ENCODE data around the gene TRAPPC12.
"Not testable (repeated sequence)": the region's sequence is repeated elsewhere in the genome, so short reads cannot be mapped to it uniquely, and the experiment has no call there.

The TRAPPC12 gene

DNA sequence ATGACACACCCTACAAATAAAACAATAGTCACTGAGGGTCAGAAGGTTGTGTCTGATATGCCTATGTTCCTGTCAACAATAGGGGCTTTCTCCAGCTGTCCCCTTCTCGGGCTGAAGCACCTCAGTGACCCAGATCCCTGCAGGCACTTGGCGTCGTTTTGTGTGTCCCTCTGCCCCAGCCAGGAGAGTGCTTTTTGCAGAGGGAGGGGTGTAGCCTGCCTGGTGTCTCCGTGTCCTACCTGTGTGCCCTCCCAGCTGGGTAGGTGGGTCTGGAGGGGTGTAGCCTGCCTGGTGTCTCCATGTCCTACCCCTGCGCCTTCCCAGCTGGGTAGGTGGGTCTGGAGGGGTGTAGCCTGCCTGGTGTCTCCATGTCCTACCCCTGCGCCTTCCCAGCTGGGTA lies 74.5 kb downstream of the TRAPPC12 start:
- not testable (repeated sequence) for DNase-seq (ENCODE audit: low read depth)

DNA sequence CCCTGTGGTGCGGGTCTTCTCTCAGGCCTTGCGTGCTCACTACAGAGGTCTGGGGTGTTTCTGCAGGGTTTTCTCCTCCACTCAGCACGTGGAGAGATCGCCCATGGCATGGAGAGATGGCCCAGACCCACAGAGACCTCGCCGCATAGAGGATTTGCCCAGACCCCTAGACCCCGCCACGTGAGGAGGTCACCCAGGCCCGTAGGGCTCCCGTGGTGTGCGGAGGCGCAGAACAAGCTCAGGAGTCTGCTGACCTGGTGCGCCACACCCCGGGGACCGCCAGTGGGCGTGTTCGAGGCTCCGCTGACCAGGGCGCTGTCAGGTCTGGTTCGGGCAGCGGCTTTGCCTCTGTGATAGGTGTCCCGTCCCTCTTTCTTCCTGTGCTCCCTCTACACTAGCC lies 75.3 kb downstream of the TRAPPC12 start:
- no peak for DNase-seq (ENCODE audit: low read depth)

DNA sequence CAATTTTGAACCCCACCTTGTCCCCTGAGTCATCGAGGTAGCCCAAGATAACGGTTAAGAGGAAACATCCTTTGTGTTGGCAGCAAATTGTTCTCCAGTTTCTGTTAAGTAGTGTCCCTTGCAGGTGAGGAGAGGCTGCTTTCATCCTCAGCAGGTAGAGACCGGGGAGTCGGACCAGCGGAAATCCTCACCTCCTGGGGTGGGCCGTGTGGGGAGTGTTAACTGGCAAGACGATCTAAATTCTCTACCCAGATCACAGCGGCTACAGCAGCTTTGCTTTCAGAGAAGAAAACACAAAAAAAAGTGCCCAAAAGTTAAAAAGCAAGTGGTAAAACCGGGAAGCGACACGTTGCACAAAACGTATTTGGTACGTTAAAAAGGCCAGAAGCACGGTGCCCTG lies 76.6 kb downstream of the TRAPPC12 start:
- no peak for DNase-seq (ENCODE audit: low read depth)

DNA sequence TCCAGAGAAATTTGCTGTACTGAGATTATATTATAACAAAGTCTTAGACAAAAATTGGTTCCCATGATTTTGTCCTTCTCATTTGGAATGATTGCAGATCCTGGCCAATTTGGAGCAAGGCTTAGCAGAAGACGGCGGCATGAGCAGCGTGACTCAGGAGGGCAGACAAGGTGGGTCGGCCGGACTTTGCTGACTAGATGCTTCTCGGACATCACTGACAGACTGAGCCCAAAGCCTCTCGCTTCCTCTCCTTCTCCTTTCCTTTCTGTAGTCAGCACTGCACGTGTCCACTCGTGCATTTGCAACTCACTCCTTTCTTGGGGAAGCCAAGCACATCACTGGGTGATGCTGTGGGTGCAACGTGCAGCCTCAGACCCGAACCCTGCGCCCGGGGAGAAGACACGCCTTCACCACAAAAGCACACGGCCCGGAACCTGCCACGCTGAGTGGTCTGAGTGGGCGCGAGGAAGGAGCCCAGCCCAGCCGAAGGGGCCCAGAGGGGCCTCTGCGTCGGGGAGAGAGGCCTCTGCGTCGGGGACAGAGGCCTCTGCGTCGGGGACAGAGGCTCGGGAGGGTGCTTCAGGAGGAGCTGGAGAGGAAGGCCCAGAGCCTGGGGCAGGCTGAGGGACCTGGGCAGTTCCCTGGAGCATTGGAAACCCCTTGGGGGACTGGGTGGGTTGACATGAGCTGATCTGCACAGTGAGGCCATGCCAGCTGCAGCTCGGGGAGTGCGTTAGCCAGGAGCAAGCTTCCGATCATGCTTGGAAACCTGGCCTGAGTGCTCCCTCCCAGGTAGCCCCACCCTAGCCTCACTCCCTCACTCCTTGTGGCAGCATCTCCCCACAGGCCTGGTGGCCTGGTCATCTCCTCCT lies 78.3 kb downstream of the TRAPPC12 start:
- no peak for DNase-seq (ENCODE audit: low read depth)

DNA sequence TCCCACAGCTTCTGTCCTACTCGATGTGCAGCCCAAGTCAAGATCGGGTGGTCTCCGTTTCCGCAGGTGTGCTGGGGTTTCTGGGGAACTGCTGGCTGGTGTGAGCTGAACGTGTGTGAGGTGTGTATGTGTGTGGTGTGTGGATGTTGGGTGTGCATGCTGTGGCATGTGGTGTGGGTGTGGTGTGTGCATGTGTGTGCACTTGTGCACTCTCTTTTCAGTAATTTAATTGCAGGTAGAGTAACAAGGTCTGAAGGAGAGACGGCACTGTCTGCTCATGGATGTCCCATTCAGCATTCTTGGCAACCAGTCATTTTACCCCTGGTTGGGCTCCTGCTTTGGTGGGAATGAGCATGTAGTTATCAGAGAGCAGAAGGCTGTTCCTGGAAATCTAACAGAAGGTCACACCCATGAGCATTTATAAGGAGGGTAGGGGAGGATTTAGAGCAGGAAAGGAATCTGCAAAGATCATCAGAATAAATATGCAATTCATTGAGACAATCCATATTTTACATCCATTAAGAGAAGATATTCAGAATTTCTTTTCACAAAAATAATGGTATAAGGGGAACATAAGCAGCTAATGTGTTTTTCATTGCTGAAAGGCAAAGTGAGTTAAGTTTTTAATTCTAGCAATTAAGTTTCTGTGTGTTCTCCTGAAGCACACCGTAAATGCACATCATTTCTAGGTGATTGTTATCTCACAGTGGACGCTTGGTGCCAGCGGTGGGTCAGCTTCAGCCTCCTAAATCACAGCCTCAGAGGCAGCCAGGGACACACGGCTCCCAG lies 79.1 kb downstream of the TRAPPC12 start:
- DNase-seq (ENCODE audit: low read depth) = no peak

DNA sequence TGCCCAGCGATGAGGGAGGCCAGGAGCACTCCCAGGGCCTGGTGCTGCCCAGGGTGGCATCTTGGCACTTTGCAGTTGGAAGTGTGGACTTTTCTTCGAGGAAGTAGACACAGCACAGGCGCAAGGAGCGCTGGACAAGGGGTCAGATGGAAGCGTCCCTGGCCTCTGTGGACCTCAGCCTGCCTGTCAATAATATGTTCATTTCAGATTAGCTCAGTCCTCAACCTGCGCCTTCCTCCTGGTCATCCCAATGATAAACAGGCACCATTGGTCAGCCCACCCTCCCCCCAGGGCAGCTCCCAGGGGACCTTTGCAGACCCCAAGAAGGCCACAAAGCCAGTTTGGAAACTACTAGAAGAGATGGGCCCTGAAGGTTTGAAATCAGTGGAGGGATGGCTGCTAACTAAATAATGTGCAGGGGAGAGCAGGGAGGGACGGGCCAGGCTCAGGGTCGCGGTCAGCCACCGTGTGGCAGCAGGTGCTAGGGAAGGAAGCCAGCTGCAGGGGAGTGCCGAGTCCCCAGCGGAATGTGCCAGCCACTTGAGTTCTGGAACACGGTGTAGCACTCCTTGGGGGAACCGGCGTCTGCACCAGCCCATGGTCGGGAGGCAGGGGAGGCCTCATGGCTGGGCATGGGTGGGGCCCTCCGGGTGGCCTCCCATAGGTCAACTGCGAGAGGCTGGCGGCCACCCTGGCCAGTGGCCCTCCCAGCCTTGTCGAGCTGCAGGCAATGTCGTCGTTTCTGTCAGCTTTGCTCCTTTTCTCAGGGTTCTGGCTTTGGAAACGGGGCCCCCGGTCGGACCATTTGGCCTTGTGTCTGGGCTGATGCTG lies 79.9 kb downstream of the TRAPPC12 start:
- DNase-seq (ENCODE audit: low read depth) = no peak

DNA sequence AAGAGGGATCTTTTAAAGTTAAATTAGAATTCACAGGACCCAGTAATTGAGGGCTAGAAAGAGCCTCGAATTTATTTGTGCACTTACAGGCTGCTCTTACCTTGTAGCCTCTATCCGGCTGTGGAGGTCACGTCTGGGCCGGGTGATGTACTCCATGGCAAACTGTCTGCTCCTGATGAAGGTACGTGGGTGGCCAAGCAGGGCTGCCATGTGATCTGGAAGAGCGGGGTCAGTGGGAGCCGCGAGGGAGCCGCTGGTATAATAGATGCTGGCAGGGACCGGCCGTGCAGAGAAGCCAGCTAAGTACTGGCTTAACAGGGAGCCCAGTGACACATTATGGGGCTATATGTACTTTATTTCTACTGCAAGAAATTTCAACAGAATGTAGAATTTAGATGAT lies 80.7 kb downstream of the TRAPPC12 start:
- no peak for DNase-seq (ENCODE audit: low read depth)

DNA sequence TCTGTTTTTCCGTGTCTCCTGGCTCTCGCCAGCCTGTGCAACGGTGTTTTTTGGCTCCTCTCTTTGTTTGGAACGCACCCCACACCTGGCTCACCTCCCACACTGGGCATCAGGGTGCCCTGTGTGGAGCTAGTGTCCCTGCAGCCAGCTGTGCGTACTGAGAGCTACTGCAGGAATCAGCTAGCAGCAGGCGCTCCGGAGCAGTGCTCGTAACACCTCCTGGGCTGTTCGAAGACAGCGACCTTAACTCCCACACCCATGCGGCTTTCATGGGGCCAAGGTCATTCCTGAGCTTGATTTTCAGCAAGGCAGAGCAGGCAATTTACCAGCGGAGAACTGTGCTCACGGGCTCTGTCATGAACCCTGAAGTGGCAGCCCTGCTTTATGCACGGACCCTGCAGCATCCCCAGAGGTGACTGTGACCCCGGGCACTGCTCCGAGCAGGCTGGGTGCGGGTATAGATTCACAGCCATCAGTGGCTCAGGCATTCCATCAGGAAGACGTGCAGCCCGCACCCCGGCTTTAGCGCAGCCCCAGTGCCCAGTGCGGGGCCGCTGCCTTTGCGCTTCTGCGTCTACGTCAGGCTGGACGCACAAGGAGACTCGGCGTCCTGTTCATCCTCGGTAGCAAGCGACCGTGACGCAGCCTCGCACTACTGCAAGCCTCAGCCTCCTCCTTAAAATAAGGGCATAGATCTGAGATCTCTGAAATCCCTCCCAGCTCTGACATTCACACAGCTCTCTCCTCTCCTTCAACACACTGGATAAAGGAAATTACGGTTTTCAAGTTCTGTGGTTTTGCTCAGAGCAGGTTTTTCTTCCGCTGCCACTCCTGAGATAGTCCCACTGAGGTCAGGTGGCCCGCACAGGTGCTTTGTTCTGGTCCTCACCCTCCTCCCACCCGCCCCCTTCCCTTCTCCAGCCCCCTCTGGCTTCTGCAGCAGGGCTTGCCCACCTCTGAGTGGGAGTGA lies 81.6 kb downstream of the TRAPPC12 start:
- no peak for DNase-seq (ENCODE audit: low read depth)

DNA sequence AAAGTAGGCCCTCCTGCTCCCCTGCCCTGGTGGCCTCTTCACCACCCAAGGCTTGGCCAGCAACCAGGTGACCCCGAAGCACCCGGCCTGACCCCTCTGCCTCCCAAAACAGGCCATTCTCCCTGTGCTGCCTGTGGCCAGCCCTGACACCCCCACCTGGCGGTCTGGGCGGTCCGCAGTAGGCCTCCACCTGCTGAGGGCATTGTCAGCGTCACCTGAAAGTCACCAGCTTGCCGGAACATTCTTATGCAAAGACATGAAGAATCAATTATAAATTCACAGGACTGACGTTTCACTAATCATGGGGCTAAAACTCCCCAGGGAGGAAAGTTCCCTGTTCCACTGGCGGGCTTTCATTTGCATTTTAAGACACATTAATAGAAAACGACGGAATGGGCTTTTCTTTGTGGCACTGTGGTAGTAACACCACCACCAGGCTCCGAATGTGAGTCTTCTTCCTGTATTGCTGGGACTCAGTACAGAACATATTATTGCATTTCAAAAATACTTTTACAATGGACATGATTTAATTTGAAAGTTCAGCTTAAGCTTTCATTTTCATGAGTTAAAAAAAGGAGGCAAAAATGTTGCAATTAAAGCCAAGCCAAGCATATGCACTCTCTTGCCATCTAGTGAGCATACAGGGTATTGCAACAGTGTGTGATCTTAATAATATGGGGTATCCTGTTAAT lies 82.5 kb downstream of the TRAPPC12 start:
- no peak for DNase-seq (ENCODE audit: low read depth)

DNA sequence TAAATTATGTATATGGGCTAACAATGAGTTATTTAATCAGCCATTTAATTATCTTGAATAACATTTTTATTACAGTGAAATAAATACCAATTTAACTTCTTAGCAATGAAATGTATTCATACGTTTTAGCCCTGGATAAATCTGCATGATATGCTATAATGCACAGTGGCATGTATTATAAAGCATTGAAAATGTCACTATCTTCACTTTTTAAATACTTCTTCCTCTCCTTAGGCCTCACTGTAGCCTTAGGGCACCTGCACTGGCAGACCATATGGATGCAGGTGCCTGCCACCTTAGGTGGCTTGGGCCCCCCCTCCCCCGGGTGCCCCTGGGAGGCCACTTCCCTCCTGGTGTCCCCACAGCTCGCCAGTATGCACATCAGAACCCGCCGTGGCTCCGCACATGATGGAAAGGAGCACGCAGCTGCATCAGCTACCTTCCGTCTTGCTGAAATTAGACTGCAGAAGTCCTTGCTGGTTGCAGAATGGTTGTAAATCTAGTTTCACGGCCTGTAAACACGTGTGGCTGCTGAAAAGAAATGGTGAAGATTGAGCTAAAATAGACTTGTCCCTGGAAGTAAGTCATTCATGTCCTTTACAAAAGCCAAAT lies 83.1 kb downstream of the TRAPPC12 start:
- DNase-seq (ENCODE audit: low read depth) = no peak

DNA sequence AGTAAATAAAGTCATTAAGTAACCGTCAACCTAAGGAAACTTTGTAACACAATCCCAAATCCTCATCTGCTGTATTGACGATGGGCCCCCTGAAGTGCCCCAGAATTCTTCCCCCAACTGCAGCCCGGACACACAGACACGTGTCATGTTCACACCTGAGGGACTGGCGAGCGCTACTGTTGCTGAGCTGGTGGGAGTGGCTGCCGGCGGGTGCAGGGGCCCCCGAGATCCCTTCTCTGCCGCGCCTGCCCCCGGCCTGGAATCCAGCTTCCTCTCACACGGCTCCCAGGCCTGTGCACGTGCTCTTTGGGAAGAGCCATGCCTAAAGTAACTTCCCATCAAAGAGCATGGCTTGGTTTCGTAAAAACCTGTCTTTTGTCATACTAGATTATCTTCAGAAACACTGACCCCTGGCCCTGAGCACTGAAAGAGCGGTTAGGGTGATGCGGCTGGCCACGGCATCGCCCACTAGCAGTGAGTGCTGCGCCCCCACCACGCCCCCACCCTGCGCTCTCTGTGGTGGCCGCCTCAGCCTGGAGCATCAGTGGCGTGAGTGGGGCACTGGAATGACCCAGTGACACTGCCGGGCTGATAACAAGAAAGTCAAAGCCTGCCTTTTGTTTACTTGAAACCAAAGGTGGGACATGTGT lies 83.8 kb downstream of the TRAPPC12 start:
- no peak for DNase-seq (ENCODE audit: low read depth)

DNA sequence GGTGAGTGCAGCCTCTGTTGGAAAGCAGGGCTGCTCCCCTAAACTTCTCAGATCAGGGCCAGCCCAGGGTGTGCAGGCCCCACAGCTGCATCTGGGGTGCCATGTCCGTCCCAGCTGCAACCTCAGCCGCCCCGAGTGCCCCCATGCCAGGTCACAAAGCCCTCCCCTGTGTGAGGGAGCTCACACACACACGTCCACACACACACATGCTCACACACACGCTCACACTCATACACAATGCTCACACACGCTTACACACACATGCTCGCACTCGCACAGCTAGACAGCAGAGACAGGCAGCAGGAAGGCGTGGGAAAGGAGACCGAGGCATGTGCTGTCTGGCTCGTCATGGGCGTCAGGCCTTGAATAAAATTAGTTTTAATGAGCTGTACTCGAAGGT lies 84.5 kb downstream of the TRAPPC12 start:
- no peak for DNase-seq (ENCODE audit: low read depth)

DNA sequence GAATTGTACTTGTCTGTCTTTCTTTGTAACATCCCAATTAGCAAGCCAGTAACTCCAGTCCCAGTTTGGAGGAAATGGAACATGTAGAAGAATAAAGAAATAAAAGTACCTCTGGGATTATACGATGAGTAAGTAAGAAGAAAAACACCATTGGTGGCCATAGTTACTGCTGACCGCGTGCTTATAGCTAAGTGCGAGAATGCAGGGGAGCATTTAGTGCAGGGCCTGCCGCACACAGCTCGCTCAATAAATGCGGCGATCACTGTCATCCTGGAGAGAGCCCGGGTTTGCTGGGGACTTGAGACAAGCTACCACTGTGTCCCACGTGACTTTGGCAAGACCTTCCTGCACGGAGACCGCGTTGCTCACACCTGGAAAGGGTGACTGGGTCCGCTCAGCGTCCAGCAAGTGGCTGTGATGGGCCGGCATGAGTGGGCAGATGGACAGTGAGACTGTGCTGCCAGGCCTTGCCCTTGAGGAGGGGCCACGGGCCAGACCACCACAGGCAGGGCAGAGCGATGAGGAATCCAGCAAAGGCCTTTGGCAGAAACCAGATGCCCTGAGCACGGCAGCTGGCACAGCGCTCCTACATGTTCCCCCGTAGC lies 85.0 kb downstream of the TRAPPC12 start:
- DNase-seq (ENCODE audit: low read depth) = no peak

DNA sequence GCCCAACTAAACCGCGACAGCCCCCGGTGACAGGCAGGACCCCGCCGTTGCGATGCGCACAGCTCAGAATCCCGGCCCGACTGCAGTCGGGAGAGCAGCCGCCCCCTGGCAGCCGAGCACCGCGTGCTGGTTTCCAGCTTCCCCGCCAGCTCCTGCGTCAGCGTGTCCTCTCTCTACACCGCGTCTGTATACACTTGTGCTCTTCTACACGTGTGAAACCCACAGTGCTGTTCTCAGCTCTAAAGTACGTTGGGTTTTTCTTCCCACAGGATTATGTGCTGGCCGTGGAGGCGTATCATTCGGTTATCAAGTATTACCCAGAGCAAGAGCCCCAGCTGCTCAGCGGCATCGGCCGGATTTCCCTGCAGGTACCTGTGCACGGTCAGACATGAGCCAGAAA lies 85.8 kb downstream of the TRAPPC12 start:
- no peak for DNase-seq (ENCODE audit: low read depth)

DNA sequence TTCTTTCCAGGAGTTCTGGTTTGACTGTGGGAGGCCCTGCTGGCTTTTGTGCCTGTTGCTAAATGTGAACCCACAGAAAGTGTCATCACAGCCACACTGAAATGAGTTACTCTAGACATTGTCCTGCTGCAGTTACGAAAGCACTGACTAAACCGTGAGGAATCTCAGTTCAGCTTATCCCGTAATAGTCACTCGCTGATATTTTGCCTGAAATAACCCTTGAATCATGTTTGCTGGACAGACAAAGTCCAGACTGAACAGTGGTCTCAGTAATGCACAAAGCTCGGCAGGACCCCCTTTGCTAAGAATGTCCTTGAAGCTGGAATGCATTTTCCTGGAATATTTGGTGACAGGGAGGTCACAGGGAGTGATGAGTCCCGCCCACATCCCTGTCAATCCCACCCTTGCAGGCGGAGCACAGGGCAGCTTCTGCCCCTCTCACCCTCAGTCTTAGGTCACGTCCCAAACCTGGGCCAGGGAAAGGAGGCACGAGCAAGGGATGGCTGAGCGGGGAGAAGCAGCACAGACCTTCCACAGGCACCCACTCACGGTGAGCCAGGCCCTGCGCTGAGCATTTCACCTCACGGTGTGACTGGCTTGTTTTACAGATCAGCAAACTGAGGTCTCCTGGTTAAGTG lies 86.5 kb downstream of the TRAPPC12 start:
- no peak for DNase-seq (ENCODE audit: low read depth)

DNA sequence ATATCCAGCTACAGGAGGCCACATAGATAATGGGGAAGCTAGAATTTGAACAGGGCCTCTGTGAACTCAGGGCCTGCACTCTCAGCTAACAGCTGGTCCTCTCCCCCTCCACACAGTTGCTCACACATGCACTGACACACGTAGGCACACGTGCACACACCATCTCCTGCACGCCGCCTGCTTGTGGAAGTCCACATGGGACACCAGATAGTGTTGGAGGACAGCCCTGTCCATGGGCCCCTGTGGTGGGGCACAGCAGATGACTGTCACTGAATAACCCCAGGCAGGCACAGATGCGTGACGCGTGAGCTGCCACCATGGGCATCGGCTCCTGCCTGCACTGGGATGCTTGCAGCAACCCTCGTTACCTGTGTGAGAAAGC lies 87.0 kb downstream of the TRAPPC12 start:
- DNase-seq (ENCODE audit: low read depth) = no peak

DNA sequence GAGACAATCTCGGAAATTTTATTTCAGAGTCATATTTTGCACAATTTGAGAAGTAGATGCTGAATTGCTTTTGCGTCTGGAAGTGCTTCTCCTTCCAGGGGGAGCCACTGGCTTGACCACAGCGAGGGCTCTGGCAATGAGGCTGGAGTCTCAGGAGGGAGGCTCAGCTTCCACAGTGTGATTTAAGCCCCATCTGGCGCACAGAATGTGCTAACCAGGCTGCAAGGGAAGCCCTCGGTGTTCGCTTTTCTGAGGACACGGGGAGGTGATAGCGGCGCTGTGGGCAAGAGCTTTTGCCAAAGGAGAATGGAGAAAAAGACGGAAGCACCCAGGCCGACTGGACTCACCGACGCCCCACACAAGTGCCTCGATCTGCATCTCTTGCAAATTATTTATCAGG lies 87.5 kb downstream of the TRAPPC12 start:
- DNase-seq (ENCODE audit: low read depth) = no peak

DNA sequence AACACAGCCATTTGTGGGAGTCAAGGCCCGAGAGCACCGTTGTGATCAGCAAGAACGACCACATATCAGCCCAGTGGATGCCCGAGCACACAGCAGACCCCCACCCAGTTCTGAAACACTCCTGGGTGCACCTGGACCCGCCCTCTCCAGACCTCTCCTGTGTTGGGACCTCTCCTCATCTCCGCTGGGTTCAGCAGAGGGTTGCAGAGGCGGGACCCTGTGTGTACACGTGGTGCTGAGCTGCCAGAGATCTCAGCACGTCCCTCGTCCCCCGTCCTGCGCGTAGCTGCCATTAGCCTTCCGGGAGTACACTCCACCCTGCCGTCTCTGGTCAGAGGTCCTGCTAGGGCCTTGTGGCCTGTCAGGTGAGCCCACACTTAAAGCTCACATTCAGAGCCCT lies 88.2 kb downstream of the TRAPPC12 start:
- no peak for DNase-seq (ENCODE audit: low read depth)
